Right cardiac atrium (tissue), 5 donors: ENCODE measurements around the gene NECAB3. TPM values are rescaled to one million over a fixed set of nuclear protein-coding genes. Genes with fewer than 3 reads are reported as not detected.
"Not testable (repeated sequence)": the region's sequence is repeated elsewhere in the genome, so short reads cannot be mapped to it uniquely, and the experiment has no call there.

ENCODE experiments used
- ATAC-seq, 2 donors: fragments of 200-7000 bp; cut with Tn5 transposase; one replicate each; pipeline versions ENCODE4 v1.8.0 to v1.9.1; 2020; ENCODE audit warnings: moderate library complexity in 2 of 2, mild to moderate bottlenecking in 1 of 2
- DNase-seq, 3 donors: peaks; one replicate each; pipeline ENCODE4 v3.0.0-alpha.2; 2020
- H3K27ac ChIP-seq: one replicate; pipeline ENCODE4 v1.5.1; 2013; ENCODE audit warnings: mild to moderate bottlenecking, low read length, control low read depth, moderate library complexity
- H3K27me3 ChIP-seq: one replicate; pipeline ENCODE4 v1.6.1; 2013; ENCODE audit not compliant: control insufficient read depth, insufficient read depth
- H3K4me1 ChIP-seq: one replicate; pipeline ENCODE4 v1.6.1; 2013; ENCODE audit warnings: low read length; ENCODE audit not compliant: control insufficient read depth, insufficient read depth
- H3K4me3 ChIP-seq: one replicate; pipeline ENCODE4 v1.5.1; 2013; ENCODE audit warnings: low read length, control low read depth
- H3K9me3 ChIP-seq: one replicate; pipeline ENCODE4 v1.6.1; 2013; ENCODE audit warnings: low read length; ENCODE audit not compliant: control insufficient read depth
- WGBS: extraction: QIAGEN DNeasy Blood & Tissue Kit; methylation state at CpG from one replicate; pipeline ENCODE4 v1.1.7; 2013; 5-methylcytosine and 5-hydroxymethylcytosine counted together
- intact Hi-C, 4 donors: fragments of 100-400 bp; cut with DNase I; formaldehyde crosslinking; loops; one replicate each; pipeline versions ENCODE4 v1.11.0 to v1.14.0; 2022 to 2023
- polyA plus RNA-seq: library from polyadenylated mRNA; stranded (reverse); fragments of 200-250 nt; gene quantifications from one replicate; pipeline ENCODE4 v1.2.3, GENCODE V29; 2013
- total RNA-seq, 4 donors: library from RNA; stranded (reverse); fragmentation: NEBNext Ultra II Directional; extraction: Animal tissue kit (Norgen Biotek cat#: 25700); gene quantifications; one replicate each; pipeline ENCODE4 v1.2.1, GENCODE V29; 2021
- donor health status: healthy with polysubstance abuse.
- donor health status: DM: no; HTN: yes; CAD: no.
- donor health status: DM: no; HTN: no; CAD: no.
- donor health status: DM: no; HTN: yes; CAD: no; lungs with severe emphysema.
- donor health status: DM: yes; HTN: yes; CAD: no.

Gene NECAB3
- total and polyA plus RNA-seq, 5 donors, result 55.4 to 61.3 (median 57.4) TPM

DNA sequence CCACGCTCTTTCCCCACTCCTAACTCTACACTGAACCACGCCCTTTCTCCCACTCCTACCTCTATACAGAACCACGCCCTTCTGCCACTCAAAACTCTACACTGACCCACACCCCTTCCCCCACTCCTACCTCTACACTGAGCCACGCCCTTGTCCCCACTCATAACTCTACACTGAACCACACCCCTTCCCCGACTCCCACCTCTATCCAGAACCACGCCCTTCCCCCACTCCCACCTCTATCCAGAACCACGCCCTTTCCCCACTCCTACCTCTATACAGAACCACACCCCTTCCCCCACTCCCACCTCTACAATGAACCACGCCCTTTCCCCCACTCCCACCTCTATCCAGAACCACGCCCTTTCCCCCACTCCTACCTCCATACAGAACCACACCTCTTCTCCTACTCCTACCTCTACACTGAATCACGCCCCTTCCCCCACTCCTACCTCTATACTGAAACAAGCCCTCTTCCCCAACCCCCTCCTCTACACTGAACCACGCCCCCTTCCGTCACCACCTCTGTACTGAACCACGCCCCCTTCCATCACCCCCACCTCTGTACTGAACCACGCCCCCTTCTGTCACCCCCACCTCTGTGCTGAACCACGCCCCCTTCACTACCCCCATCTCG lies 35.8 kb upstream of the NECAB3 start:
- intact Hi-C loops, result no loop called here
- ATAC-seq (no peak), DNase-seq (no peak)
- Histone ChIP-seq H3K4me1 (no peaks in the 10 kb centered on the region), H3K9me3 (no peaks in the 10 kb centered on the region), H3K4me3 (no peak overlapping the region), H3K27ac (no peak overlapping the region), H3K27me3 (no peaks in the 10 kb centered on the region)
- 84% methylated on average over 16 of the region's 16 CpGs for WGBS

DNA sequence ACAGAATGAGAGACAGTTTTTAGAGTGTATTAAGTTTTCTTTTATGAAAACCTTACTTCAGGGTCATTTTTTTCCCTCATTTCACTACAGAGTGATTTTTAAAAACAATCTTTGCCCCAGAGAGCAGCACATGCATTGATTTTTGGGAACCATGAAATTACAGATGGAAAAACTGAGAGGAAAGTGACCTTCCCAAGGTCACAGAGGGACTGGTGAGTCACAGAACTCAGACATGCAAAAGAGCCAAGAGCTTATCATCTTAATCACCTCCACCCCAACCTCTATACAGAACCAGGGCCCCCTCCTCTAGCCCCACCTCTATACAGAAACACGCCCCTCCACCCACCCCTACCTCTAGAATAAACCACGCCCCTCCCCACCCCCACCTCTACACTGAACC lies 35.2 kb upstream of the NECAB3 start:
- intact Hi-C loops, result no loop called here
- 90% methylated on average over 2 of the region's 2 CpGs for WGBS

DNA sequence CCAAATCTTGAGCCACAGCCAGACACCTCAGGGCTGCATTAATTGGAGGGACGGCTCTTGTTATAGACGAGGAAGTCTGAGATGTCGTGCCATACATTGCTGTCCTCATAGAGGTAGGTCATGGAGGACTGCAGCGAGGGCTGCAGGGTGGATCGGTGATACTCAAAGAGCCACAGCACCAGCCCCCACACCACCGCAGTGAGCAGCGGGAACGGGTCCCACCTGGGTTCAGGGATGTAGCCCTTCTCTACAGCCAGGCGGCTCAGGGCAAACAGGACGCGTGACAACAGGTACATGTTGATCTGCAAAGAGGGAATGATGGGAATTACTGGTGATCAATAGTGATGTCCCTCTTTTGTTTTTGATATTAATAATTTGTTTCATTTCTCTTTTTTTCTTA lies 33.4 kb upstream of the NECAB3 start:
- intact Hi-C loops, result no loop called here
- ATAC-seq, result no peak
- H3K9me3 ChIP-seq, result no peaks in the 10 kb centered on the region
- DNase-seq, result no peak
- no peaks in the 10 kb centered on the region for H3K4me1 ChIP-seq
- 92% methylated on average over 11 of the region's 11 CpGs for WGBS
- H3K27me3 ChIP-seq, result no peaks in the 10 kb centered on the region
- no peak overlapping the region for H3K27ac ChIP-seq
- no peak overlapping the region for H3K4me3 ChIP-seq

More for the DNA sequence above, 35.2 kb upstream of the NECAB3 start:
- Histone ChIP-seq H3K4me1 (no peaks in the 10 kb centered on the region), H3K9me3 (no peaks in the 10 kb centered on the region), H3K27me3 (no peaks in the 10 kb centered on the region), H3K27ac (no peak overlapping the region), H3K4me3 (no peak overlapping the region)
- DNase-seq (no peak), ATAC-seq (no peak)

DNA sequence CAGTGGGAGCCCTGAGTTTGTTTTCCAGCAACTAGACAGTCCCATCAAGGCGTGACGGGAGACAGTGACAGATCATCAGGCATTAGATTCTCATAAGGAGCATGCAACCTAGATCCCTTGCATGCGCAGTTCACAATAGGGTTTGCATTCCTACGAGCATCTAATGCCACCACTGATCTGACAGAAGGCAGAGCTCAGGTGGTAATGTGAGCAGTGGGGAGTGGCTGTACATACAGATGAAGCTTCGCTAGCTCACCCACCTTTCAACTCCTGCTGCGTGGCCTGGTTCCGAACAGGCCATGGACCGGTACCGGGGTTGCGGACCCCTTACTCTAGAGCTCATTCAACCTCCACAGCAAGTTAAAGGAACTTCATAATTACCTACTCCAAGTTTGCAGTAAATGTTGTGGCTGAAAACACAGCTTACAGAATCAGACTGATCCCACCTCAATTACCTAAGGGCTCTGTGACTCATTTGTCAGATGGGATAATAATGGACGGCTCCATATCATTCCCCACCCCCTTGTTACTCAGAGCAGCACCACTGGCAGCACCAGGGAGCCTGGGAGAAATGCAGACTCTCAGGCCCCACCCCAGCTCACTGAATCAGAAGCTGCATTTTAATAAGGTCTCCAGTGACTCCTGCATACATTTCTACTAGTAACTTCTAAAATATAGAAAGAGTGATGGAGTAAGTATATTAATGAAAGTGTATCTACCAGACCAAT lies 30.1 kb upstream of the NECAB3 start:
- no peaks in the 10 kb centered on the region for H3K4me1 ChIP-seq
- H3K27me3 ChIP-seq, result no peaks in the 10 kb centered on the region
- H3K4me3 ChIP-seq, result no peak overlapping the region
- intact Hi-C loops, result no loop called here
- no peak overlapping the region for H3K27ac ChIP-seq
- H3K9me3 ChIP-seq, result no peaks in the 10 kb centered on the region
- ATAC-seq (no peak), DNase-seq (no peak)
- WGBS, result 95% methylated on average over 11 of the region's 11 CpGs

DNA sequence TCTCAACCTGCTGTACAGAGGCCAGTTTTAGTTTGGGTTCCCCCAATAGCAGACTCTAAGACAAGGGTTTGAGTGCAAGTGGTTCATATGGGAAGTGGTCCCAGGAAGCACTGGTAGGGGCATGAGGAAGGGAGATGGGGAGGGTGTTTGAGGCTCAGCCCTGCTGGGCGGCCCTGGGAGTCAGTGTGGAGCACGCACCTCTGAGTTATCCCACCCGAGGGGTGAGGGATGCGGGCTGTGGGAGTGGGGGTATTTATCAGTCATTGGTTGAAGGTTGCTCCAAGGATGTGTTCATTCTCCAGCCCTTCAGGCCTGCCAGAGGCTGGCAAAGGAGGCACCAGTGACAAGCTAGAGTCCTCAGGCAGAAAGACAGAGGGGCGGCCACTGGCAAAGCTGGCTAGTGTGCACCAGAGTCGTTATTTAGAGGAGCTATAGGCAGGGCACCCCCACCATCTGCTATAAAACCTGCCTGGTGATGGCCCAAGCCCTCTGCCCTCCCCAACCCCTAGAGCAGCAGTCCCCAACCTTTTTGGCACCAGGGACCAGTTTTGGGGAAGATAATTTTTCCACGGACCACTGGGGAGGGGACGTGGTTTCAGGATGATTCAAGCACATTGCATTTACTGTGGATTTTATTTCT lies 29.4 kb upstream of the NECAB3 start:
- Histone ChIP-seq H3K27me3 (no peaks in the 10 kb centered on the region), H3K4me1 (no peaks in the 10 kb centered on the region), H3K27ac (no peak overlapping the region), H3K4me3 (no peak overlapping the region), H3K9me3 (no peaks in the 10 kb centered on the region)
- ATAC-seq, result peak in 1 of 2 donors; percentile 19
- intact Hi-C loops, result no loop called here
- no peak for DNase-seq
- 91% methylated on average over 8 of the region's 8 CpGs for WGBS

DNA sequence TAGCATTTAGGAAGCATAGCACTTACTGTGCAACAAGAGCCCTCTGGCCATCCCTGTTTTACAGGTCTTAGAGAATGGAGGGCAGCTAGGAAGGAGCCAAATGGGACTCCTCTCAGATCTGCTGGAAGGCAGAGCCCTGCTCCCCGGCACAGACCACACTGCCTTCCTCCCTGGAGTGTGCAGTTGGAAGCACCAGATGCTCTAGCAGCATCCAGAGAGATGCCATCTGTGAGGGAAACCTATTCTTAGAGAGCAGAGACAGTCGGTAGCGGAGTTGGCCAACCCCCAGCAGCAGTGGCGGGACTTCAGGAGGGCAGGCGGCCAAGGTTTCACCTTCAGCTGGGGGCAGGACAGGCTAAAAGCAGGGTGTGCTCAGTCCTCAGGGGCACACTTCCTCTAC lies 28.6 kb upstream of the NECAB3 start:
- ATAC-seq, result peak; percentile 64 to 77
- intact Hi-C loops, result no loop called here
- H3K27me3 ChIP-seq, result no peaks in the 10 kb centered on the region
- no peaks in the 10 kb centered on the region for H3K9me3 ChIP-seq
- no peak overlapping the region for H3K4me3 ChIP-seq
- DNase-seq, result peak in 2 of 3 donors; percentile 64 to 71
- WGBS, result 38% methylated on average over 5 of the region's 5 CpGs
- H3K27ac ChIP-seq, result no peak overlapping the region
- H3K4me1 ChIP-seq, result no peaks in the 10 kb centered on the region

DNA sequence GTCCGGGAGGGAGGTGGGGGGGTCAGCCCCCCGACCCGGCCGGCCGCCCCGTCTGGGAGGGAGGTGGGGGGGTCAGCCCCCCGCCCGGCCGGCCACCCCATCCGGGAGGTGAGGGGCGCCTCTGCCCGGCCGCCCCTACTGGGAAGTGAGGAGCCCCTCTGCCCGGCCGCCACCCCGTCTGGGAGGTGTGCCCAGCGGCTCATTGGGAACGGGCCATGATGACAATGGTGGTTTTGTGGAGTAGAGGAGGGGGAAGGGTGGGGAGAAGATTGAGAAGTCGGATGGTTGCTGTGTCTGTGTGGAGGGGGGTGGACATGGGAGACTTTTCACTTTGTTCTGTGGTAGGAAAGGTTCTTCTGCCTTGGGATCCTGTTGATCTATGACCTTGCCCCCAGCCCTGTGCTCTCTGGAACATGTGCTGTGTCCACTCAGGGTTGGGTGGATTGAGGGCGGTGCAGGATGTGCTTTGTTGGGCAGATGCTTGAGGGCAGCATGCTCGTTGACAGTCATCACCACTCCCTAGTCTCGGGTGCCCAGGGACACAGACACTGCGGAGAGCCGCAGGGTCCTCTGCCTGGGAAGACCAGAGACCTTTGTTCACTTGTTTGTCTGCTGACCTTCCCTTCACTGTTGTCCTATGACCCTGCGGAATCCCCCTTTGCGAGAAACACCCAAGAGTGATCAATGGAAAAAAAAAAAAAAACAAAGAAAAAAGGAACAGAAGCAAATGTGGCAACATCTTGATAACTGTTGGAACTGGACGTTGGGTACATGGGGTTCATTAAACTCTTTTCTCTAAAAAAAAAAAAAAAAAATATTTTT lies 27.6 kb upstream of the NECAB3 start:
- Histone ChIP-seq H3K27me3 (no peaks in the 10 kb centered on the region), H3K27ac (no peak overlapping the region), H3K4me3 (no peak overlapping the region), H3K4me1 (no peaks in the 10 kb centered on the region), H3K9me3 (no peaks in the 10 kb centered on the region)
- intact Hi-C loops, result no loop called here
- no peak for ATAC-seq
- 87% methylated on average over 26 of the region's 27 CpGs for WGBS
- no peak for DNase-seq

DNA sequence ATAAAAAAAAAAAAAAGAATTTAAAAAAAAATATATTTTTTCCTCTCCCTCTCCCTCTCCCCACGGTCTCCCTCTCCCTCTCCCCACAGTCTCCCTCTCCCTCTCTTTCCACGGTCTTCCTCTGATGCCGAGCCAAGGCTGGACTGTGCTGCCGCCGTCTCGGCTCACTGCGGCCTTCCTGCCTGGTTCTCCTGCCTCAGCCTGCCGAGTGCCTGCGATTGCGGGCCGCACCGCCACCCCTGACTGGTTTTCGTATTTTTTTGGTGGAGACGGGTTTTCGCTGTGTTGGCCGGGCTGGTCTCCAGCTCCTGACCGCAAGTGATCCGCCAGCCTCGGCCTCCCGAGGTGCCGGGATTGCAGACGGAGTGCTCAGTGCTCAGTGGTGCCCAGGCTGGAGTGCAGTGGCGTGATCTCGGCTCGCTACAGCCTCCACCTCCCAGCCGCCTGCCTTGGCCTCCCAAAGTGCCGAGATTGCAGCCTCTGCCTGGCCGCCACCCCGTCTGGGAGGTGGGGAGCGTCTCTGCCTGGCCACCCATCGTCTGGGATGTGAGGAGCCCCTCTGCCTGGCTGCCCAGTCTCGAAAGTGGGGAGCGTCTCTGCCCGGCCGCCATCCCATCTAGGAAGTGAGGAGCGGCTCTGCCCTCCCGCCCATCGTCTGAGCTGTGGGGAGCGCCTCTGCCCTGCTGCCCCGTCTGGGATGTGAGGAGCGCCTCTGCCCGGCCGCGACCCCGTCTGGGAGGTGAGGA lies 26.6 kb upstream of the NECAB3 start:
- peak in 1 of 3 donors; percentile 24 for DNase-seq
- ATAC-seq, H3K4me1 ChIP-seq, H3K27me3 ChIP-seq, H3K27ac ChIP-seq, H3K9me3 ChIP-seq, H3K4me3 ChIP-seq, intact Hi-C loops: not testable (repeated sequence)
- 96% methylated on average over 45 of the region's 45 CpGs for WGBS

DNA sequence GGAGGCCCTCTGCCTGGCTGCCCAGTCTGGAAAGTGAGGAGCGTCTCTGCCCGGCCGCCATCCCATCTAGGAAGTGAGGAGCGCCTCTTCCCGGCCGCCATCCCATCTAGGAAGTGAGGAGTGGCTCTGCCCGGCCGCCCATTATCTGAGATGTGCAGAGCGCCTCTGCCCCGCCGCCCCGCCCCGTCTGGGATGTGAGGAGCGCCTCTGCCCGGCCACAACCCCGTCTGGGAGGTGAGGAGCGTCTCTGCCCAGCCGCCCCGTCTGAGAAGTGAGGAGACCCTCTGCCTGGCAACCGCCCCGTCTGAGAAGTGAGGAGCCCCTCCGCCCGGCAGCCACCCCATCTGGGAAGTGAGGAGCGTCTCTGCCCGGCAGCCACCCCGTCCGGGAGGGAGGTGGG lies 24.7 kb upstream of the NECAB3 start:
- WGBS, result 94% methylated on average over 20 of the region's 27 CpGs
- H3K27ac ChIP-seq, H3K4me1 ChIP-seq, H3K9me3 ChIP-seq, H3K27me3 ChIP-seq, H3K4me3 ChIP-seq, ATAC-seq, intact Hi-C loops: not testable (repeated sequence)
- DNase-seq, result peak in 1 of 3 donors; percentile 47

DNA sequence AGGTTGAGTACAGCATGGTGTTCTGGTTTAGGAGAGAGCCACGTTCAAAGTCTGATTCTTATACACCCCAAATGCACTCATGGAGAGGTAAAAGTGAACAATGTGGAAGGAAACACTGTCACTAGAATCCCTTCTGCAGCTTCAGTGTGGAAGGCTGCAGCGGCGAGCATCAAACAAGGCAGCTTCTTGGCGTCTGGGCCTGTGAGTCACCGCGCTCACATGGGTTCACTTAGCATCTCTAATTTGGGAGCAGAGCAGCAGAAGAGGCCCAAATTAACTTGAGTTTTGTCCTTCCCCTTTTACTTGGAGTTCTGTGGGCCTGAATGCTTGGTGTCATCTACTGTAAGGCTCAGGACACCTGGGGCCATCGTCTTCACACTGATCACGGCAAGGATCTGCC lies 22.9 kb upstream of the NECAB3 start:
- intact Hi-C loops, result no loop called here

More for the DNA sequence above, 22.9 kb upstream of the NECAB3 start:
- Histone ChIP-seq H3K4me1 (no peaks in the 10 kb centered on the region), H3K4me3 (no peak overlapping the region), H3K27me3 (no peaks in the 10 kb centered on the region), H3K9me3 (no peaks in the 10 kb centered on the region), H3K27ac (no peak overlapping the region)
- ATAC-seq (peak in 1 of 2 donors; percentile 70), DNase-seq (peak; percentile 44 to 82 (median 67))
- 65% methylated on average over 8 of the region's 8 CpGs for WGBS
